ENCODE data around the gene RSPO1.
"Not testable (repeated sequence)": the region's sequence is repeated elsewhere in the genome, so short reads cannot be mapped to it uniquely, and the experiment has no call there.

RSPO1 gene

GRCh38 chr1:37614105-37614504 lies 20.6 kb downstream of the RSPO1 start:
- no peak for DNase-seq

DNA sequence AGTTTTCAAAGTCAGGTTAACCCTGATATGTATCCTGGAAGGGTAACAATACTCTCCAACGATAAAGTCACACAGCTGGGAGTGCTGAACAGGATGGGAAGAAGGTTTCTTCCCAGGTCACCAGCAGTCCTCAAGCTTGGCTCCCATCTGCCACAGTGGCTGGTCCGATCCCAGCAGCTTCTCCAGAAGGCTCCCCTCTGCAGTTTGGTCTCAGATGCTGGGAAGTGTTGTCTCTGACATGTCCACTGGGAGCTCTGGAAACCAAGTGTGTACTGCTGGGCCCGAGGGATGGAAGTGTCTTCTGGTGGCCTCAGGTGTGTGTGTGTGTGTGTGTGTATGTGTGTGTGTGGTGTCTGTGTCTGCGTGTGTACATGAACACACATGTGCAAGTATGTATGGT lies 22.5 kb downstream of the RSPO1 start:
- no peak for DNase-seq

DNA sequence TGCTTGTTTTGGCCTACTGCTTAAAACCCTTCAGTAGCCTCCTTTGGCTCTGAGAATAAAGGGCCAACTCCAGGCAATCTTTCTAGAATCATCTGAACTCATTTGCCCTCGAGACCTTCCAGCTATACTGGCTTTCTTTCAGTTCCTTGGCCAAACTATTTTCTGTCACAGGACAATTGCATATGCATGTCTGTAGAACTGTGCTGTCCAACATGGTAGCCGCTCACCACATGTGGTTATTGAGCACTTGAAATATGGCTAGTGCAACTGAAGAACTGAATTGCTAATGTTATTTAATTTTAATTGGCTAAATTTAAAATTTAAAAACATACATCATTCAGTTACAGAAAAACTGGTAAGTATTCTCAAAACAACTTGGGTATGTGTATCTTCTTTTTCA lies 24.7 kb downstream of the RSPO1 start:
- DNase-seq = no peak

DNA sequence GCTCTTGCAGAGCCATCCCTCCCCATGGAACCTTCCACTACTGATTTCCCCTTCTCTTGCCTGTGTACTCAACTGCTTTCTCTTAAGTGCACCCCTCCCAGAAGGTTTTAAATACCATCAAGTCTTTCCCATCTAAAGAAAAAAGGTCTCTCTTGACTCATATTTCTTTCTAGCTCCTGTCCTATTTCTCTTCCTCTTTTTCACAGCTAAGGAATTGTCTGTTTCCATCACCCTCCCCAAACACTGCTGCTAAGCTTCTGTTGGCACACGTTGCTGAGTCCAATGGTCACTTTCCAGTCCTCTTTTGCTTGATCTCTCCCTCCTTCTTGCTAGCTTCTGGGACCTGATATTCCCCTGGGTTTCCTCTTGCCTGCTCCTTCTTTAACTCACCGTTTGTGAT lies 25.7 kb downstream of the RSPO1 start:
- DNase-seq = no peak

DNA sequence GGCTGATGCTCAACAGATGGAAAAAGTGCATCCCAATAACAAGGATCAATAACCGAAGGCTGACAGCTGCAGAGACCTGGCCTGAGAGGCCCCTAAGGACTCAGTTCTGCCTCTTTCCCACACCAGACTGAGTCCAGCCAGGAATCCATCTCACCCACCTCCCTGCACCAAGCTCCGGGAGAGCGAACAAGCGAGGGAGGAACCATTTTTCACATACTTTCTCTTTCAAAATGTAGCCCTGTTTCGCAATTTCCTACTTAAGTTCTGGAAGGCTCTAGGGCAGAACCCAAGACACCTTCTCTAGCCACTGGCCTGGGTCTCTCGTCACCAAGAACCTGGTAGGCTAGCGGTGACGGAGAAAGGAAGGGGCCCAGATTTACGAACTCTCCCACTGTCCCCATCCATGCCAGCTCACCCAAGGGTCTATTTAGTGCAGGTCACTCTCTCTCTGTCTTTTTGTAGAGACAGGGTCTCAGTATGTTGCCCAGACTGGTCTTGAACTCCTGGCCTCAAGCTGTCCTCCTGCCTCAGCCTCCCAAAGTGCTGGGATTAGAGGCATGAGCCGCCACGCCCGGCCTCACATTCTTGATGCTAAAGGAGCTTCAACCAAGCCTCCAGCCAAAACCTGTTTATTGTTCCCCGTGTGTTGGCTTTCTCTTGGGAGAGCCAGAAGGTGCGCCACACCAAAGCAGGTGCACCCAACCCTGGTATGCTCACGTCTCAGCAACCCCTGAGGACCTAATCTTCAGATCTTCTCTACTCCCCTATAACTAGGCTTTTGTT lies 28.0 kb downstream of the RSPO1 start:
- DNase-seq = no peak

GRCh38 chr1:37605806-37606474 lies 28.8 kb downstream of the RSPO1 start:
- no peak for DNase-seq

- DNase-seq = no peak
These were observed 29.5 kb downstream of the RSPO1 start for GRCh38 chr1:37605061-37605650.

- peak; percentile 60 for DNase-seq
These were observed 31.7 kb downstream of the RSPO1 start for GRCh38 chr1:37602750-37603694.

GRCh38 chr1:37601441-37601840 lies 33.3 kb downstream of the RSPO1 start:
- DNase-seq = no peak

DNA sequence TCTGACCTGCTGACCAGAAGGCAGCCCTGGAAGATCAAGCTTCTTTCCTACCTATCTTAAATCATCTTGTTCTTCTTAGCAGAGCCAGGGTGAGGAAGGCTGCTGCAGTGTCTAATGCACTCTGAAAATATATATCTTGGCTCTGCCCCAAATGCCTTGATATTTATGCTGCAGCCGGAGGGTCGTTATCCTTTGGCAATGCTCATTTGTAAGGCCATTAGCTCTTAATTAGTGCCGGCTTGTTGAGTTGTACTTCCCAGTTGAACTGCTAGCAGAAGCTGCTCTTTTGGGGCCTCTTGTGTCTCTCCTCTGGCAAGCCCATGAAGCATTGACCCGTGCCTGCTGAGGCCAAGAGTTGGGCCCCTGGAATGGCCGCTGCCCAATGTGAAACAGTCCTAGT lies 34.8 kb downstream of the RSPO1 start:
- no peak for DNase-seq

DNA sequence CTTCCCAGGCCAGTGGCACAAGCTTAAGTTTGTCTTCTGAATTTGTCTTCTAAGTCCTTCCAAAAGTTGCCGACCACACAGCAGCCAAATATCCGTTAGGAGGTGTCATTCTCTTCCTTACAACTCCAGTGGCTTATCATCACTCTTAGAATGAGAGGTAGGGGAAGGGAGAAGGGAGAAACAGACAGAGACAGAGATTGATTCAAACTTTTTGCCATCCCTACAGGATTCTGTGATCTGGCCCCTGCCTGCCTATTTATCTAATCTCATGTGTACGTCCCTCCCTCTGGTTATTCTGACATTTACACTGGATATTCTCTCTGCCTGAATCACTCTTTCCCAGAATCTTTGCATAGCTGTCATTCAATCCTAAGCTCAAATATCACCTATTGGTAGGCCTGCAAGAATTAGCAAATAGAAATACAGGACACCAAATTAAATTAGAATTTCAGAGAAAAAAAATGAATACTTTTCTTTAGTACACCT lies 38.5 kb downstream of the RSPO1 start:
- no peak for DNase-seq

GRCh38 chr1:37595440-37596181 lies 39.1 kb downstream of the RSPO1 start, which contains the start of gene GNL2:
TSS of gene GNL2 (minus strand) at chr1:37595937. CDS start at chr1:37595822, 115 bp downstream.
- peak; percentile 98 for DNase-seq

DNA sequence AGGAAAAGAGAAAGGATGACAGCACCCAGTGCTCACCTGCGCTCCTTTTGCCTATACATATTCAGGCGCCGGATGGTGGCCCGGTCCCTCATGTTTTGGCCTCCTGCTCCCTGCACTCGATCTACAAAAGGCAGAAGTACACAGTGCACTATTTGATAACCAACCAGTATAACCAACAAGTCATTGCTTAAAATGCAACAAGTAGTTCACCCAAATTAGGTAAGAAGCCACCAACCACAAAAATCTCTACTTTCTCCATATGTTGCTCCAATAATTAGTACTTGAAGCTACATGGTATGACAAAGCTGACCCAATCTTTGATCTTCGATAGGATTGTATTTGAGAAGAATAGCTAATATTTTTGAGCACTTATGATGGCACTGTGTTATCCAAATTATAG lies 41.0 kb downstream of the RSPO1 start:
- no peak for DNase-seq

DNA sequence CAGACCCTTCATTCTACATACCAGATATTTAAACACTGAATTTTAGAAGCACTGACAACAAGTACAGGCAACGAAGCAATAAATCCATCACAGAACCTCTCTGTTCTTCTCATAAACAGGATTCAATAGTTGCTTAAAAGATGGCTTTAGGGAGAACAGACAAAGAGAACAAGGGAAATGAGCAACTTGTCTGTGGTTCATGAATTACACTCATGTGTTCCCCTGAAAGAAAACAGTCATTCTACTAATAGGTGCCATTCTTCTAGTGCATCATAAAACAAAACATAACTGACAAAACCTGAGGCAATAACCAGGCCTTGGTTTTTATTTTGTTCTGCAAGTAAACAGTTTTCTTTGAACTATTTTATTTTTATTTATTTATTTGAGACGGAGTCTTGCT lies 45.8 kb downstream of the RSPO1 start:
- no peak for DNase-seq

DNA sequence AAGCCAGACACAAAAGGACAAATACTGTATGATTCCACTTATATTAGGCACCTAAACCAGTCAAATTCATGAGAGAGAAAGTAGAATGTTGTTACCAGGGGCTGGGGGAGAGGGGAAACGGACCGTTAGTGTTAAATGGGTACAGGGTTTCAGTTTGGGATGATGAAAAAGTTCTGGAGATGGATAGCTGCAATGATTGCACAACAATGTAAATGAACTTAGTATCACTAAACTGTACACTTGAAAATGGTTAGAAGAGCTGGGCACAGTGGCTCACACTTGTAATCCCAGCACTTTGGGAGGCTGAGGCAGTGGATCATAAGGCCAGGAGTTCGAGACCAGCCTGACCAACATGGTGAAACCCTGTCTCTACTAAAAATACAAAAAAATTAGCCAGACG lies 50.1 kb downstream of the RSPO1 start:
- DNase-seq = not testable (repeated sequence)

DNA sequence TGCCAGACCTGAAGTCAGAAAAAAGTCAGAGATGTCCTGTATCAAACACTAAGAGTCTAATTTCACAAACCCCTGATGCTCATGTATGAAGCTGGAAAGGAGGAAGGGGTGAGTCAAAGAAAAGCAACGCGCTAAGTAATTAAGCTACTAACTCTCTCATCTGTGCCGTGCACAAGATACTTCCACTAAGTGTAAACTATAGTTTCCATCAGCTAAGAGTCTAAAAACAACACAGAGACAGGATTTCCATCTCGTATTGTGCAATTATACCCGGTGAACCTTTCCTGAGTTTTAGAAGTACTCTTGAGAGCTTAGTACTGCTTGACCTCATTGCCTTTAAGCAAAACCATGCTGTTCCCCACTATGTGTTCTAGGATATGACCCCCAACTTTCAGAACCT lies 59.0 kb downstream of the RSPO1 start:
- DNase-seq = no peak

DNA sequence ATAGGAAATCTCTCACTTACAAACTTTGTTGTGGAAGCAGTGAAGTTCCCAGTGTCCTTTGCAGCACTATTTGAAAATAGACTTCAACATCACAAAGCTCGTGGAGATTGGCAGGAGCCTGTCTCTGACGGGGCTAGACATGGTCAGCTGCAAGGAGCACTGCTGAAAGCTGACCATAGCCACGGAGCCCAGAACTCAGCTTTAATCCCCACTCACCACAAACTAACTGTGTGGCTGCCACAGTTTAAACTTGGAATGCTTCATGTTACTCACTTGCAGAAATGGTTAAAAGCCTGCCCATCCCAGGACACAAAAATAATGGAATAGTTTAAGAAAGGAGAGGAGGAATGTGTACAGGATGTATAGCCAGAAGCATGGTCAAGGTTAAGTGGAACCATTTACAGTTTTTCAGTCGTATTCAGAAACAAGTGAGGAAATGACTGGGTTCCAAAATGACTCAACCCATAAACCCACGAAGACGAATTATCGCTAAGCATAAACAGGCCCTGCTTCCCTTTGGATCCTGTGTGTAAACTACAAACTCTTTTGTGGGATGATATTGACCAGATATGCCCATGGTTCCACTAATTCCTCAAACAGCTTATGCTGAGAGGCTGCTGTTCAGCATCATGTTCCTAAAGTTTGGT lies 59.7 kb downstream of the RSPO1 start:
- no peak for DNase-seq

DNA sequence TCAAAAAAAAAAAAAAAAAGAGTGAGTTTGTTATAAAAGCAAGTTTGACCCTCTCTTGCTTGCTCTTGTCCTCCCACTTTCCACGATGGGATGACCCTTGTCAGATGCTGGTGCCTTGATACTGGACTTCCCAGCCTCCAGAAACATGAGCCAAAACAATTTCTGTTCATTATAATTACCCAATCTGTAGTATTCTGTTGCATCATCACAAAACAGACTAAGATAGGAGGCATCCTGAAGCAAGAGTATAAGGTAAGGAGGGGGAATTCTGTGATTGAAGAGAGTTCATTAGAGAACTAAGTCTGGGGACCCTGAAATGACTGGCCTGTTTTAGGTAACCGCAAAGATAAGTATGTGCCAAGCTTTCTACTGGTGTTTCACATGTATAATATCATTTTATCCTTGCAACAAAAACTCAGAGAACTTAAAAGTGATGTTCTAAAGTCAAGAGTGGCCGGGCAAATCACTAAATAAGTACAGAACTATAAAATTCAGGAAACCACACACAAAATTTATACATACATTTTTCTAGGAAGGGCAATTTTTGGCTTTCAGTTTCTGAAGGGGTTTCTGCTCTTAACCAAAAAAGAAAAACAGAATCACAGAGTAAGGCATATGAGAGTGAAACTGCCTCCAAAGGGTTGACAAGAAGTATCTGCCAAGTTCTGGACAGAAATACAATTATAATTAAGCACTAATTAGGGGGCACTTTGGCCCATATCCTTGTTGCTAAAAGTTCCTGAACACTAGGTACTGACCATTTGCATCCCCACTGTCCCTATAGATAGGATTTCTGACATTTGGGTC lies 64.0 kb downstream of the RSPO1 start:
- no peak for DNase-seq

- DNase-seq = no peak
These were observed 67.7 kb downstream of the RSPO1 start for GRCh38 chr1:37567023-37567422.

DNA sequence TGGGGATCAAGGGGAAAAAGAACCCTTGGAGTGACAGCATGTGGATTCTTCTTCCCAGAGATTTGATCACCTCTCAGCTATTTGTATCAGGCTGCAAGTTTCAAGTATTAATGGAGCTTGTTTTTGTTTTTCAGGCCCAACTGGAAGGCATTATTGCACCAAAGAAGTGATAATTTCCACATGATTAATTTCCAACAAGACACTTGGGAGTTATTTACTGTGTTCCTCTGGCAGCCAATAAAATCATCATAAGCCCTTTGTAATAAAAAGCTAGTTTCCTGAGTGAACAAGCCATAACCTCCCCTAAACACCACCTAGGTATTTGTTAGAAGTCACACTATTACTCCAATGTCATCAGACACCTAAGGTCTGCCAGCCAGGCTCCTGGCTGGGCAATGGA lies 69.8 kb downstream of the RSPO1 start:
- no peak for DNase-seq

DNA sequence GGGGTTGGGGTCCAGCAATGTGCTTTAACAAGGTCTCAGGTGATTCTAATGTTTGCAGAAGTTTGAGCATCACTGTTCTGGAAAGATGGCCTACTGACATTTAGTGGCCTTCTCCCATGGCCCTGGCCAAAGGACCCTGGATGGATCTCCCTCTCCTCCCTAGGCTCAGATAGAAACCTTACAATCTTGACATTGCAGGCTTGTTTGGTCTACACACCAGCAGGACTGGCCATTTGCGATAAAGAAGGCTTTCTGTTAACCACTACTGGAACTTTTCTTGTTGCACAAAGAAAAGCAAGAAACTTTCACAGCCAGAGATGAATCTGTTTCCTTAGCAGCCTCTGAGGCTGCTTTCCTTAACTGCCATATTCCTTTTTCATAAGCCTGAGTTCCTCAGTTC lies 71.7 kb downstream of the RSPO1 start:
- no peak for DNase-seq

Measured in CD4-positive, alpha-beta T cell treated with Interleukin-12 subunit alpha and Interleukin-12 subunit beta, for 1 hour (primary cell).